ENCODE results near the gene ABCF3. TPM values are rescaled to one million over a fixed set of nuclear protein-coding genes. Genes with fewer than 3 reads are reported as not detected.

The ABCF3 gene
- total and polyA plus RNA-seq, 2 of the 13 experiments (the other 11 are each of a cell fraction or from before 2014, with no cell fraction given): 38.8 to 46.5 TPM

- TF ChIP-seq CTCF (CRISPR knock-in tag; IDR thresholded peaks at IDR 0.05) (peak; percentile 85), ZNF687 (CRISPR knock-in tag; IDR thresholded peaks at IDR 0.05) (peak; percentile 21; the same call in 1 of the 2 replicates), HES4 (CRISPR knock-in tag; IDR thresholded peaks at IDR 0.05; ENCODE audit: borderline replicate concordance) (no peak), NKX3-1 (CRISPR knock-in tag; IDR thresholded peaks at IDR 0.05) (no peak), DBP (CRISPR knock-in tag; IDR thresholded peaks at IDR 0.05; ENCODE audit: not compliant biosample characterization) (no peak), RBAK (CRISPR knock-in tag; IDR thresholded peaks at IDR 0.05) (no peak), SP1 (IDR thresholded peaks at IDR 0.05) (no peak), SP1 (CRISPR knock-in tag; IDR thresholded peaks at IDR 0.05) (no peak), FOXC1 (CRISPR knock-in tag; IDR thresholded peaks at IDR 0.05; ENCODE audit: borderline replicate concordance) (no peak), IKZF5 (CRISPR knock-in tag; IDR thresholded peaks at IDR 0.05) (no peak), SKIL (CRISPR knock-in tag; IDR thresholded peaks at IDR 0.05; ENCODE audit: borderline replicate concordance) (no peak), IRX3 (CRISPR knock-in tag; IDR thresholded peaks at IDR 0.05; ENCODE audit: borderline replicate concordance, low read depth) (no peak), PCBP2 (optimal IDR thresholded peaks at IDR 0.05; ENCODE audit: low read depth, low read length, poor library complexity, severe bottlenecking) (no peak), TEAD3 (CRISPR knock-in tag; optimal IDR thresholded peaks at IDR 0.05; ENCODE audit: borderline replicate concordance) (no peak), ZFX (CRISPR knock-in tag; IDR thresholded peaks at IDR 0.05; ENCODE audit: low read depth) (no peak), RAD21 (CRISPR knock-in tag; IDR thresholded peaks at IDR 0.05) (peak; percentile 31; the same call in 1 of the 2 replicates)
These were observed 41.5 kb downstream of the ABCF3 start (continued) for GRCh38 chr3:184227481-184227935.

Measured in HepG2 (cell line).